HepG2 (cell line): Measurements from ENCODE around the gene POLA2. TPM values are rescaled to one million over a fixed set of nuclear protein-coding genes. Genes with fewer than 3 reads are reported as not detected.

Experiments
- KLF16 ChIP-seq, 2 experiments: sonication (generic) in 1 of 2; formaldehyde crosslinking in 1 of 2; IDR thresholded peaks; 2 replicates each; pipeline versions ENCODE4 v1.6.1 to v1.8.0; 2016 to 2023; ENCODE audit warnings: missing genetic modification reagents in 2 of 2, missing compliant biosample characterization in 1 of 2
- NR3C1 ChIP-seq: sonication (generic); formaldehyde crosslinking; IDR thresholded peaks from 2 replicates; pipeline ENCODE4 v1.4.0; 2020; ENCODE audit warnings: missing genetic modification reagents
- SMAD3 ChIP-seq: sonication (generic); formaldehyde crosslinking; IDR thresholded peaks from 2 replicates; pipeline ENCODE4 v1.4.0; 2020; ENCODE audit warnings: missing genetic modification reagents
- SP4 ChIP-seq: sonication (generic); formaldehyde crosslinking; IDR thresholded peaks from 2 replicates; pipeline ENCODE4 v1.8.1; 2023; ENCODE audit warnings: mild to moderate bottlenecking, missing genetic modification reagents
- SRF ChIP-seq: IDR thresholded peaks from 2 replicates; pipeline ENCODE4 v1.6.1; 2011; ENCODE audit warnings: mild to moderate bottlenecking, low read depth, low read length, moderate library complexity
- ZBTB7B ChIP-seq: sonication (generic); formaldehyde crosslinking; IDR thresholded peaks from 2 replicates; pipeline ENCODE4 v1.4.0; 2020; ENCODE audit warnings: missing genetic modification reagents
- ZFP36L2 ChIP-seq: sonication (generic); formaldehyde crosslinking; IDR thresholded peaks from 2 replicates; pipeline ENCODE4 v1.4.0; 2020; ENCODE audit warnings: missing genetic modification reagents
- ZNF101 ChIP-seq: sonication (generic); formaldehyde crosslinking; IDR thresholded peaks from 2 replicates; pipeline ENCODE4 v1.4.0; 2020; ENCODE audit warnings: mild to moderate bottlenecking, low read depth, missing genetic modification reagents, borderline replicate concordance
- ZNF530 ChIP-seq: sonication (generic); formaldehyde crosslinking; IDR thresholded peaks from 2 replicates; pipeline ENCODE4 v1.5.0; 2020; ENCODE audit warnings: low read depth, mild to moderate bottlenecking, missing genetic modification reagents
- ZNF563 ChIP-seq: sonication (generic); formaldehyde crosslinking; IDR thresholded peaks from 2 replicates; pipeline ENCODE4 v1.8.0; 2022; ENCODE audit warnings: mild to moderate bottlenecking, moderate library complexity, missing genetic modification reagents
- polyA plus RNA-seq, 8 experiments: library from polyadenylated mRNA; depleted of rRNA in 3 of 8; stranded (reverse) in 7 of 8; unstranded in 1 of 8; fragments of >200 nt; fragmentation: Illumina TruSeq in 4 of 8; extraction: Trizol in 4 of 8; gene quantifications; 2 replicates each; pipeline versions ENCODE4 v1.2.1 to v1.2.3, GENCODE V29; 2011 to 2016; ENCODE audit warnings: low read depth in 4 of 8, missing spikeins in 1 of 8, mixed read lengths in 1 of 8; ENCODE audit not compliant: insufficient read depth in 1 of 8
- total RNA-seq, 5 experiments: library from RNA; depleted of rRNA; stranded (reverse); fragments of >200 nt; fragmentation: Illumina TruSeq; extraction: Trizol; gene quantifications; 2 replicates each; pipeline ENCODE4 v1.2.3, GENCODE V29; 2016; ENCODE audit warnings: low read depth in 1 of 5
- TF ChIP-seq, protein P1 (sequence below): fragments of 450-650 bp; IDR thresholded peaks from 2 replicates; pipeline ENCODE4 v1.6.1; 2016
- TF ChIP-seq, protein P2 (sequence below): sonication (generic); formaldehyde crosslinking; IDR thresholded peaks from 2 replicates; pipeline ENCODE4 v1.5.0; 2020; ENCODE audit warnings: missing genetic modification reagents, mild to moderate bottlenecking, borderline replicate concordance
- TF ChIP-seq, protein P3 (sequence below): sonication (generic); formaldehyde crosslinking; IDR thresholded peaks from 2 replicates; pipeline ENCODE4 v1.8.0; 2022; ENCODE audit warnings: missing genetic modification reagents, mild to moderate bottlenecking, moderate library complexity, borderline replicate concordance
- TF ChIP-seq, protein P4 (sequence below): sonication (generic); formaldehyde crosslinking; IDR thresholded peaks from 2 replicates; pipeline ENCODE4 v1.8.0; 2022; ENCODE audit warnings: missing genetic modification reagents, low read depth, mild to moderate bottlenecking, borderline replicate concordance
- TF ChIP-seq, protein P5 (sequence below): IDR thresholded peaks from 2 replicates; pipeline ENCODE4 v1.6.1; 2012; ENCODE audit warnings: inconsistent platforms
- TF ChIP-seq, protein P6 (sequence below): sonication (generic); formaldehyde crosslinking; IDR thresholded peaks from 2 replicates; pipeline ENCODE4 v1.4.0; 2020; ENCODE audit warnings: mild to moderate bottlenecking, missing genetic modification reagents
- TF ChIP-seq, protein P7 (sequence below): sonication (generic); formaldehyde crosslinking; IDR thresholded peaks from 2 replicates; pipeline ENCODE4 v1.4.0; 2020; ENCODE audit warnings: low read depth, mild to moderate bottlenecking, missing genetic modification reagents

The POLA2 gene
- total and polyA plus RNA-seq, 2 of the 13 experiments (the other 11 are each of a cell fraction or from before 2014, with no cell fraction given), result 9.7 to 15.6 TPM

DNA sequence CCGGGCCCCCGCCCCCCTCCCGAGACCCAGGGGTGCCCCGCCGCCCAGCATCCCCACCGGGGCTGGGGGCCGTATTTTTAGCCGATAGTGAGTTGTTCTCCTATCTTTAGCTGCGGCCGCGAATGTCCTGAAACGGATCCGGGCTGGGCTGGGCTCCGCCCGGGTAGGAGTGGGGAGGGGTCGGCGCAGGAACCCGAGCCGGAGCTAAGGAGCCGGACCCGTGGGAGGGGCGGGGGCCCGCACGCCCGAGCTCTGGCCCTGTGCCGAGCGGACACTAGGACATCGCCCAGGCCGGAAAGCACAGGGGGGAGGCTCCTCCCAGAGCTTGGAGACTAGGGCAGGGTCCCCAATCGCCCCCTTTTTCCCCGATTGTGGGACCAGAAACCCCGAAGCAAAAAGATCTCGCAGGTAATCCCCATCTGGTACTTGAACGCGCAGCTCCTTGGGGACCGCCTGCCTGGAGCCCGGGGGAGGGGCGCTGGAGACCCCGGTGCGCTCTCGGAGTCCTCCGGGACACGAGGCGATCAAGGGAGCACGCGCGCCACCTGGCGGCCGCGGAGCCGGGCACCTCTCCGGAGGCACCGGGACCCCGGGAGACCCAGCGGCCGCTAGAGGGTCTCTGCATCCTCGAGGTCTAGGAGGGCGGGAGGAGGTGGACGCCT is 53.6 kb downstream of the POLA2 start (continued):
- TF ChIP-seq, protein P1, sequence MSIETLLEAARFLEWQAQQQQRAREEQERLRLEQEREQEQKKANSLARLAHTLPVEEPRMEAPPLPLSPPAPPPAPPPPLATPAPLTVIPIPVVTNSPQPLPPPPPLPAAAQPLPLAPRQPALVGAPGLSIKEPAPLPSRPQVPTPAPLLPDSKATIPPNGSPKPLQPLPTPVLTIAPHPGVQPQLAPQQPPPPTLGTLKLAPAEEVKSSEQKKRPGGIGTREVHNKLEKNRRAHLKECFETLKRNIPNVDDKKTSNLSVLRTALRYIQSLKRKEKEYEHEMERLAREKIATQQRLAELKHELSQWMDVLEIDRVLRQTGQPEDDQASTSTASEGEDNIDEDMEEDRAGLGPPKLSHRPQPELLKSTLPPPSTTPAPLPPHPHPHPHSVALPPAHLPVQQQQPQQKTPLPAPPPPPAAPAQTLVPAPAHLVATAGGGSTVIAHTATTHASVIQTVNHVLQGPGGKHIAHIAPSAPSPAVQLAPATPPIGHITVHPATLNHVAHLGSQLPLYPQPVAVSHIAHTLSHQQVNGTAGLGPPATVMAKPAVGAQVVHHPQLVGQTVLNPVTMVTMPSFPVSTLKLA, result no peak
- TF ChIP-seq, protein P2, sequence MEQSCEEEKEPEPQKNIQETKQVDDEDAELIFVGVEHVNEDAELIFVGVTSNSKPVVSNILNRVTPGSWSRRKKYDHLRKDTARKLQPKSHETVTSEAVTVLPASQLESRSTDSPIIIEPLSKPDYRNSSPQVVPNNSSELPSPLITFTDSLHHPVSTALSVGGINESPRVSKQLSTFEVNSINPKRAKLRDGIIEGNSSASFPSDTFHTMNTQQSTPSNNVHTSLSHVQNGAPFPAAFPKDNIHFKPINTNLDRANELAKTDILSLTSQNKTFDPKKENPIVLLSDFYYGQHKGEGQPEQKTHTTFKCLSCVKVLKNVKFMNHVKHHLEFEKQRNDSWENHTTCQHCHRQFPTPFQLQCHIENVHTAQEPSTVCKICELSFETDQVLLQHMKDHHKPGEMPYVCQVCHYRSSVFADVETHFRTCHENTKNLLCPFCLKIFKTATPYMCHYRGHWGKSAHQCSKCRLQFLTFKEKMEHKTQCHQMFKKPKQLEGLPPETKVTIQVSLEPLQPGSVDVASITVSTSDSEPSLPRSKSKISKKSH (CRISPR knock-in tag), result no peak
- TF ChIP-seq, protein P3, sequence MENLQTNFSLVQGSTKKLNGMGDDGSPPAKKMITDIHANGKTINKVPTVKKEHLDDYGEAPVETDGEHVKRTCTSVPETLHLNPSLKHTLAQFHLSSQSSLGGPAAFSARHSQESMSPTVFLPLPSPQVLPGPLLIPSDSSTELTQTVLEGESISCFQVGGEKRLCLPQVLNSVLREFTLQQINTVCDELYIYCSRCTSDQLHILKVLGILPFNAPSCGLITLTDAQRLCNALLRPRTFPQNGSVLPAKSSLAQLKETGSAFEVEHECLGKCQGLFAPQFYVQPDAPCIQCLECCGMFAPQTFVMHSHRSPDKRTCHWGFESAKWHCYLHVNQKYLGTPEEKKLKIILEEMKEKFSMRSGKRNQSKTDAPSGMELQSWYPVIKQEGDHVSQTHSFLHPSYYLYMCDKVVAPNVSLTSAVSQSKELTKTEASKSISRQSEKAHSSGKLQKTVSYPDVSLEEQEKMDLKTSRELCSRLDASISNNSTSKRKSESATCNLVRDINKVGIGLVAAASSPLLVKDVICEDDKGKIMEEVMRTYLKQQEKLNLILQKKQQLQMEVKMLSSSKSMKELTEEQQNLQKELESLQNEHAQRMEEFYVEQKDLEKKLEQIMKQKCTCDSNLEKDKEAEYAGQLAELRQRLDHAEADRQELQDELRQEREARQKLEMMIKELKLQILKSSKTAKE (CRISPR knock-in tag), result no peak
- TF ChIP-seq, protein P4, sequence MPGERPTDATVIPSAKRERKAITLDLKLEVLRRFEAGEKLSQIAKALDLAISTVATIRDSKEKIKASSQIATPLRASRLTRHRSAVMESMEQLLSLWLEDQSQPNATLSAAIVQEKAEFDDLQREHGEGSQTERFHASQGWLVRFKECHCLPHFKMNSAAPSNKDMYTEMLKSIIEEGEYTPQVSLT (CRISPR knock-in tag), result no peak
- TF ChIP-seq ZNF101 (CRISPR knock-in tag) (no peak), ZBTB7B (CRISPR knock-in tag) (peak; percentile 96), SP4 (CRISPR knock-in tag) (no peak; the same call in none of the 2 replicates), SMAD3 (CRISPR knock-in tag) (no peak), ZNF563 (CRISPR knock-in tag) (peak; percentile 42; the same call in 1 of the 2 replicates), KLF16 (CRISPR knock-in tag; IDR thresholded peaks at IDR 0.05) (peak in 1 of 2 experiments; percentile 70; a peak in 1 of 4 replicates), ZFP36L2 (no peak), SRF (no peak), ZNF530 (CRISPR knock-in tag) (no peak), NR3C1 (CRISPR knock-in tag) (no peak)
- TF ChIP-seq, protein P5, sequence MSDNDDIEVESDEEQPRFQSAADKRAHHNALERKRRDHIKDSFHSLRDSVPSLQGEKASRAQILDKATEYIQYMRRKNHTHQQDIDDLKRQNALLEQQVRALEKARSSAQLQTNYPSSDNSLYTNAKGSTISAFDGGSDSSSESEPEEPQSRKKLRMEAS, result peak; percentile 64
- TF ChIP-seq, protein P6, sequence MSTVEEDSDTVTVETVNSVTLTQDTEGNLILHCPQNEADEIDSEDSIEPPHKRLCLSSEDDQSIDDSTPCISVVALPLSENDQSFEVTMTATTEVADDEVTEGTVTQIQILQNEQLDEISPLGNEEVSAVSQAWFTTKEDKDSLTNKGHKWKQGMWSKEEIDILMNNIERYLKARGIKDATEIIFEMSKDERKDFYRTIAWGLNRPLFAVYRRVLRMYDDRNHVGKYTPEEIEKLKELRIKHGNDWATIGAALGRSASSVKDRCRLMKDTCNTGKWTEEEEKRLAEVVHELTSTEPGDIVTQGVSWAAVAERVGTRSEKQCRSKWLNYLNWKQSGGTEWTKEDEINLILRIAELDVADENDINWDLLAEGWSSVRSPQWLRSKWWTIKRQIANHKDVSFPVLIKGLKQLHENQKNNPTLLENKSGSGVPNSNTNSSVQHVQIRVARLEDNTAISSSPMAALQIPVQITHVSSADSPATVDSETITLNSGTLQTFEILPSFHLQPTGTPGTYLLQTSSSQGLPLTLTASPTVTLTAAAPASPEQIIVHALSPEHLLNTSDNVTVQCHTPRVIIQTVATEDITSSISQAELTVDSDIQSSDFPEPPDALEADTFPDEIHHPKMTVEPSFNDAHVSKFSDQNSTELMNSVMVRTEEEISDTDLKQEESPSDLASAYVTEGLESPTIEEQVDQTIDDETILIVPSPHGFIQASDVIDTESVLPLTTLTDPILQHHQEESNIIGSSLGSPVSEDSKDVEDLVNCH (CRISPR knock-in tag), result no peak
- TF ChIP-seq, protein P7, sequence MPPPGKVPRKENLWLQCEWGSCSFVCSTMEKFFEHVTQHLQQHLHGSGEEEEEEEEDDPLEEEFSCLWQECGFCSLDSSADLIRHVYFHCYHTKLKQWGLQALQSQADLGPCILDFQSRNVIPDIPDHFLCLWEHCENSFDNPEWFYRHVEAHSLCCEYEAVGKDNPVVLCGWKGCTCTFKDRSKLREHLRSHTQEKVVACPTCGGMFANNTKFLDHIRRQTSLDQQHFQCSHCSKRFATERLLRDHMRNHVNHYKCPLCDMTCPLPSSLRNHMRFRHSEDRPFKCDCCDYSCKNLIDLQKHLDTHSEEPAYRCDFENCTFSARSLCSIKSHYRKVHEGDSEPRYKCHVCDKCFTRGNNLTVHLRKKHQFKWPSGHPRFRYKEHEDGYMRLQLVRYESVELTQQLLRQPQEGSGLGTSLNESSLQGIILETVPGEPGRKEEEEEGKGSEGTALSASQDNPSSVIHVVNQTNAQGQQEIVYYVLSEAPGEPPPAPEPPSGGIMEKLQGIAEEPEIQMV (CRISPR knock-in tag), result no peak
